Right renal cortex interstitium (tissue), 3 donors: ENCODE measurements around the gene SENP7. TPM values are rescaled to one million over a fixed set of nuclear protein-coding genes. Genes with fewer than 3 reads are reported as not detected.
"Not testable (repeated sequence)": the region's sequence is repeated elsewhere in the genome, so short reads cannot be mapped to it uniquely, and the experiment has no call there.

ENCODE experiments used
- DNase-seq, 3 donors: peaks; one replicate each; pipeline ENCODE4 v3.0.0-alpha.2; 2013; ENCODE audit warnings: low read depth in 3 of 3, low spot score in 2 of 3
- polyA plus RNA-seq, 3 donors: library from polyadenylated mRNA; unstranded; fragments of 120-200 nt; gene quantifications; one replicate each; pipeline ENCODE4 v1.2.1, GENCODE V29; 2013; ENCODE audit not compliant: insufficient read length in 3 of 3

SENP7 gene, protein sequence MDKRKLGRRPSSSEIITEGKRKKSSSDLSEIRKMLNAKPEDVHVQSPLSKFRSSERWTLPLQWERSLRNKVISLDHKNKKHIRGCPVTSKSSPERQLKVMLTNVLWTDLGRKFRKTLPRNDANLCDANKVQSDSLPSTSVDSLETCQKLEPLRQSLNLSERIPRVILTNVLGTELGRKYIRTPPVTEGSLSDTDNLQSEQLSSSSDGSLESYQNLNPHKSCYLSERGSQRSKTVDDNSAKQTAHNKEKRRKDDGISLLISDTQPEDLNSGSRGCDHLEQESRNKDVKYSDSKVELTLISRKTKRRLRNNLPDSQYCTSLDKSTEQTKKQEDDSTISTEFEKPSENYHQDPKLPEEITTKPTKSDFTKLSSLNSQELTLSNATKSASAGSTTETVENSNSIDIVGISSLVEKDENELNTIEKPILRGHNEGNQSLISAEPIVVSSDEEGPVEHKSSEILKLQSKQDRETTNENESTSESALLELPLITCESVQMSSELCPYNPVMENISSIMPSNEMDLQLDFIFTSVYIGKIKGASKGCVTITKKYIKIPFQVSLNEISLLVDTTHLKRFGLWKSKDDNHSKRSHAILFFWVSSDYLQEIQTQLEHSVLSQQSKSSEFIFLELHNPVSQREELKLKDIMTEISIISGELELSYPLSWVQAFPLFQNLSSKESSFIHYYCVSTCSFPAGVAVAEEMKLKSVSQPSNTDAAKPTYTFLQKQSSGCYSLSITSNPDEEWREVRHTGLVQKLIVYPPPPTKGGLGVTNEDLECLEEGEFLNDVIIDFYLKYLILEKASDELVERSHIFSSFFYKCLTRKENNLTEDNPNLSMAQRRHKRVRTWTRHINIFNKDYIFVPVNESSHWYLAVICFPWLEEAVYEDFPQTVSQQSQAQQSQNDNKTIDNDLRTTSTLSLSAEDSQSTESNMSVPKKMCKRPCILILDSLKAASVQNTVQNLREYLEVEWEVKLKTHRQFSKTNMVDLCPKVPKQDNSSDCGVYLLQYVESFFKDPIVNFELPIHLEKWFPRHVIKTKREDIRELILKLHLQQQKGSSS
- 10 to 100 TPM; 61.6 to 83.6 (median 79.8) TPM for polyA plus RNA-seq

DNA sequence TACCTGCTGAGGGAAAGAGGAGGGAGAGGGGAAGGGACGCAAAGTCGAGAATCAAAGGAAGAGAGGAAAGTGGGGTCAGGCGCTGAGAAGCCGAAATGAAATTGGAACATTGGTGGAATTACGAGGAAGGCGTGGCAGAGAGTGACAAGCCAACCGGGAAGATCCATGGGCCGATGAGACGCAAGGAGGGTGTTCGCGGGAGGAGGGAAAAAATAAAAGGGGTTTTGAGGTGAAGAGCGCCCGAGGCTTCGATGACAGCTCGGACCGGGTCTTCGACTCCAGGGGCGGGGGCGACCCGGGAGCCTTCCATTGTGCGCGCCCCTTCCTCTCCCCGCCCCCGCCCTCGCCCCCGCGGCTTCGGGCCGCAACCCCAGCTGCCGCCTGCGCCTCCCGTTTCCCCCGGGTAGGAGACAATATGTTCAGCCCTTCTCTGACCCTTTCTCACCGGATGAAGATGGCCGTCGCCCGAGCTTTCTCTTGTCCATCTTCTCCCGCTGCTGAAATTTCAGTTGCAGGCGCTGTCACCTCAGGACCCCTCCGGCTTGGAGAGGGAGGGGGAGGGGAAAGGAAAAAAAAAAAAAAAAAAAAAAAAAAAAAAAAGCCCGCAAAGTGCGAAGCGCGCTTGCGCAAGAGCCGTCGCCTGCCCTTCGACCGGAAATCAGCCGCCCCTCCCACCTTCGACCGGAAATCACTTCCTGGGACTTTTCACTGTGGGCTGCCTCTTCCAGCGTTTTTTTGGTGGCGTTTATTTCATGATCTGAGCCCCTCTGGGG lies at the start of gene SENP7:
Gene SENP7 (minus strand): TSS at position 567 of the 773 bp plus-strand sequence. CDS start 82 bp downstream, at position 485.
- DNase-seq, result peak; percentile 82 to 86 (median 84)

DNA sequence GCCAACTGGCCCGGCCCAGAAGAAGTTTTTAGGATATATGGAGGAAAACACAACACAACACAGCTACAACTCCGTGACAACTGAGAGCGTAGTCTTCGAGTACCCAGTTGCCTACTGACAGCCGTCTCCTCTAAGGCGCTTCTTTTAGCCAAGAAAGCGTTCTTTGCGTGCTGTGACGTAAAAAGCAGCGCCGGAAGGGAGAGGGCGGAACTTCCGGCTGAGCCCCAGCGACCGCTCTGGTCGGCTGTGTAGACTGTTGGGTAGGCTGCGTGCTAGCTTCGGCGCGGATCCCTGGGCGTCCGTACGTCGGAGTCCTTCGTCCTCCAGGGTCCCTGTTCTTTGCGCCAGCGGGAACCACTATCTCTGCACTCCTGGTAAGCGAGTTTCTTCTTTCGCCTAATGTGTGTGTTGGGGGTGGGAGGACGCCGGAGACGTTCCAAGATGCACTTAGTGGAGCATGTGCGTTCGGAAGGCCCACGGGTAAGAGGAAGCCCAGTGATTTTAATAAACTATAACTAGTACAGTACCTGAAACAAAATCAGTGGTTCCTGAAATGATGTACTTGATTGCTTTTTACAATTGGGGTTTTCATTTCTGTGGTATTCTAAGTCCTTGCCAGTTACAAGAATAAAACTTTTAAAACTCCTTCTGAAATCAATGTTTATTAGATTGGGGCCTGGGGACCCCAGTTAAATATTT lies 48.8 kb upstream of the SENP7 start, which contains the start of gene TRMT10C:
Gene TRMT10C (plus strand): TSS at position 239 of the 699 bp plus-strand sequence. CDS start 2,914 bp downstream, outside the sequence.
- peak; percentile 86 to 93 (median 91) for DNase-seq

DNA sequence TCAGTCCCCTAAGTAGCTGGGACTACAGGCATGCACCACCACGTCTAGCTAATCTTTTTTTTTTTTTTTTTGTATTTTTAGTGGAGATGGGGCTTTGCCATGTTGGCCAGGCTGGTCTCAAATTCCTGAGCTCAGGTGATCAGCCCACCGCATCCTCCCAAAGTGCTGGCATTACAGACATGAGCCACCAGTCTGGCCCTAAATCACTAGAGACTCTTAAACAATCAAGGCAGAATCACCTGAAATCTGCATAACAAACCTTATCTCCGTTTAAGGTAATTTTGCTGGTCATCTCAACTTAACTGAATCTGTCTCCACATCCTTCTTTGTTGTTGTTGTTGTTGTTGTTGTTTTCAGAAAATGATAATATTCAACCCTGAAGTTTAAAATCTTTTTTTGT lies 43.1 kb upstream of the SENP7 start:
- DNase-seq, result no peak

DNA sequence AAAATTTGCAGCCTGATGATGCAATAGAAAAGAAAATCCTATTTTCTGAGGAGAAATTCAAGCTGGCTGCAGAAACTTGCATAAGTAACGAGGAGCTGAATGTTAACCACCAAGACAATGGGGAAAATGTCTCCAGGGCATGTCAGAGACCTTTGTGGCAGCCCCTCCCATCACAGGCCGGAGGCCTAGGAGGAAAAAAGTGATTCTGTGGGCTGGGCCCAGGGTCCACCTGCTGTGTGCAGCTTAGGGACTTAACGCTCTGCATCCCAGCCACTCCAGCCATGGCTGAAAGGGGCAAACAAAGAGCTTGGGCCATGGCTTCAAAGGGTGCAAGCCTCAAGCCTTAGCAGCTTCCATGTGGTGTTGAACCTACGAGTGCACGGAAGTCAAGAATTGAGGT lies 40.4 kb upstream of the SENP7 start:
- not testable (repeated sequence) for DNase-seq

DNA sequence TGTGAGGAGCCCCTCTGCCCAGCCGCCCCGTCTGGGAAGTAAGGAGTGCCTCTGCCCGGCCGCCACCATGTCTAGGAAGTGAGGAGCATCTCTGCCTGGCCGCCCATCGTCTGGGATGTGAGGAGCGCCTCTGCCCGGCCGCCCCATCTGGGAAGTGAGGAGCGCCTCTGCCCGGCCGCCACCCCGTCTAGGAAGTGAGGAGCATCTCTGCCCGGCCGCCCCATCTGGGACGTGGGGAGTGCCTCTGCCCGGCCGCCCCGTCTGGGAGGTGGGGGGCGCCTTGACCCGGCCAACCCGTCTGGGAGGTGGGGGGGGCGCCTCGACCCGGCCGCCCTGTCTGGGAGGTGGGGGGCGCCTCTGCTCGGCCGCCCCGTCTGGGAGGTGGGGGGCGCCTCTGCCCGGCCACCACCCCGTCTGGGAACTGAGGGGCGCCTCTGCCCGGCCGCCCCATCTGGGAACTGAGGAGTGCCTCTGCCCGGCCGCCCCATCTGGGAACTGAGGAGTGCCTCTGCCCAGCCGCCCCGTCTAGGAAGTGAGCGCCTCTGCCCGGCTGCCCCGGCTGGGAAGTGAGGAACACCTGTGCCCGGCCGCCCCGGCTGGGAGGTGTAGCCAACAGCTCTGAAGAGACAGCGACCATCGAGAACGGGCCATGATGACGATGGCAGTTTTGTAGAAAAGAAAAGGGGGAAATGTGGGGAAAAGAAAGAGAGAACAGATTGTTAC lies 38.5 kb upstream of the SENP7 start:
- not testable (repeated sequence) for DNase-seq

DNA sequence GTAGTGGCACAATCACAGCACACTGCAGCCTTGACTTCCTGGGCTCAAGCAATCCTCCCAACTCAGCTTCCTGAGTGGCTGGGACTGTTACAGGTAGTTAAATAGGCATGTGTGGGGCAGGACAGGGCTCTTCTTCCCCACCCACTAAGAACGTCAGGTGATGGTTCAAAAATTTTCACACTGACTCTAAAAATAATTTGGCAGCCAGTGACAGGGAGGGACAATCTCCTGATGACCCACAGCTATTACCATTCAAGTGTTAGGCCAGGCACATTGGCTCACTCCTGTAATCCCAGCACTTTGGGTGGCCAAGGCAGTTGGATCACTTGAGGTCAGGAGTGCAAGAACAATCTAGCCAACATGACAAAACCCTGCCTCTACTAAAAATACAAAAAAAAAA lies 36.5 kb upstream of the SENP7 start:
- DNase-seq, result no peak

DNA sequence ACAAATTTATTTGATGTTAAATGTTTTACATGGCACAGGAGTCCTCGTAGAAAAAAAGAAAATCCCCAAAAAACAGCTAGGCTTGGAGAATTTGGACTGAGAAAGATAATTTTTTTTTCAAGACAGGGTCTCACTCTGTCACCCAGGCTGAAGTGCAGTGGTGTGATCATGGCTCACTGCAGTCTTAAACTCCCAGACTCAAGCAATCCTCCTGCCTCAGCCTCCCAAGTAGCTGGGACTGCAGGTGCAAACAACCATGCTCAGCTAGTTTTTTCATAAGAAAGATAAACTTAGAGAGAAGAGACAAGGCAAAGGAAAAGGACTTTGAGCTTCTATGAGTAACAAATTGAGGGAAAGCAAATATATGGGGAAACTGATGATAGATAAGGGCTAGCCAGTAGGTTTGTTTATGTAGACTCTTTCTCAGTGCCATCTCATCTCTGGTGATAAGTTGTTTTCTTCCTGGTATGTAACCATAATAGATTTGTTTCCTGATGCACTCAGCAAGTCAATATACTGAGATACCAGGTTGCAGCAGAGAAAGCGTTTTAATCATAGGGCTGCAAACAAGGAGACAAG lies 35.6 kb upstream of the SENP7 start:
- no peak for DNase-seq

DNA sequence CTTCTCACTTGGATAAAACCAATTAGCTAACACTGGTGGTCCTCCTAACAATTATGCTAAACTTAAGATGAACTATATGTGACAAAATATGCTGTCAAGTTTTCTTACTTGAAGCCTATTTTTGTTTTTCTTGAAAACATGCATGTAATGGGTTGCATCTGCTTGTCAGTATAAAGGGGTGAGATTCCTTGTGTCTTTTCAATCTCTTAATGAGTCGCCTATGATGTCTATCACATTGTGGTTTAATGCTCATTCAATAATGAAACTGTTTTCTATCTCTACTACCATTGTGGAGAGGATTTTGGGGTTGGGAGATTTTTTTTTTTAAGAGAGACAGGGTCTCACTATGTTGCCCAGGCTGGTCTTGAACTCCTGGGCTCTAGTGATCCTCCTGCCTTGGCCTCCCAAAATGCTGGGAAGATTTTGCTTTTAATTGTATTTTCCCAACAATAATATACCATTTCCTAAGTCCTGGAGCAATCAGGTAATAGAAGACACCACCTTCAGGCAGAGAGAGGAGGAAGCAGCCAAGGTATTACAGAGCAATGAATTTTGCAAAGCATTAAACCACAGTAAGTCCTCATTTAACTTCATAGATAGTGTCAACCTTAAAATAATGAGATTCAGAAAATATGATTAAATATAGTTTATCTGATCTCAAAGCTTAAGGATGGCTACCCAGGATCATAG lies 31.3 kb upstream of the SENP7 start:
- no peak for DNase-seq

DNA sequence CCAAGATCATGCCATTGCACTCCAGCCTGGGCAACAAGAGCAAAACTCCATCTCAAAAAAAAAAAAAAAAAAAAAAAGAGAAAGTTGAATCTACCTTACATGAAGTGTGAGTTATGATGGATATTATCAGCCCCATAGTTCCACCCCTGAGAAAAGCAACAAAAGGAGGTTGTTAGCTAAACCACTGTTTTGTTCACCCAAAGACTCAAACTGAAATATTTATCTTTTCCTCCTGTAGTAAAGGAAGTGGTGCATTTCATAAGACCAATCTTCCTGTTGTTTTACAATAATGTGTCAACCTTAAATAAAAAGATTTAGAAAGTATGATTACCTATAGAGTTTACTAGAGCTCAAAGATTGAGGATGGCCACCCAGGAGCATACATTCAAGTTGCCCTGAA lies 29.9 kb upstream of the SENP7 start:
- no peak for DNase-seq

DNA sequence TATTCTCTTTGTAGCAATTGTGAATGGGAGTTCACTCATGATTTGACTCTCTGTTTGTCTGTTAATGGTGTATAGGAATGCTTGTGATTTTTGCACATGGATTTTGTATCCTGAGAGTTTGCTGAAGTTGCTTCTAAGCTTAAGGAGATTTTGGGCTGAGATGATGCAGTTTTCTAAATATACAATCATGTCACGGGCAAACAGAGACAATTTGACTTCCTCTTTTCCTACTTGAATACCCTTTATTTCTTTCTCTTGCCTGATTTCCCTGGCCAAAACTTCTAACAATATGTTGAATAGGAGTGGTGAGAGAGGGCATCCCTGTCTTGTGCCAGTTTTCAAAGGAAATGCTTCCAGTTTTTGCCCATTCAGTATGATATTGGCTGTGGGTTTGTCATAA lies 23.9 kb upstream of the SENP7 start:
- DNase-seq, result not testable (repeated sequence)

DNA sequence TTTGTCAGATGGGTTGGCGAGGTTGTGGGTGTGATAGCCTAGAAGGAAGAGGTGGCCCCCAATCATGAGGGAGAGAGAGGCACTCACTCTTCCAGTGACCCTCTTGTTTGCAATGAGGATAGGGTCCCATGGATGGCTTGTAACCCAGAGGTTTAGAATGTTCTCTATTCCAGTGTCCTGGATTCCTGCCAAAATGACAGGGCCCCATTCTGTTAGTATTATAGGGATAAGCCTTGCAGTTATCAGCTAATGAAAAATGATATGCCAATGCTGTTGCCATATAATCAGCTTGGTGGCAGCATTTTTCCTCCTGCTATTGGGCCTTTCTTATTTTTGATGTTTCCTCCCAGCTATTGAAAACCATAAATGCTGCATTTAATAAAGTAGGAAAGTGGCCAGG lies 23.3 kb upstream of the SENP7 start:
- no peak for DNase-seq

DNA sequence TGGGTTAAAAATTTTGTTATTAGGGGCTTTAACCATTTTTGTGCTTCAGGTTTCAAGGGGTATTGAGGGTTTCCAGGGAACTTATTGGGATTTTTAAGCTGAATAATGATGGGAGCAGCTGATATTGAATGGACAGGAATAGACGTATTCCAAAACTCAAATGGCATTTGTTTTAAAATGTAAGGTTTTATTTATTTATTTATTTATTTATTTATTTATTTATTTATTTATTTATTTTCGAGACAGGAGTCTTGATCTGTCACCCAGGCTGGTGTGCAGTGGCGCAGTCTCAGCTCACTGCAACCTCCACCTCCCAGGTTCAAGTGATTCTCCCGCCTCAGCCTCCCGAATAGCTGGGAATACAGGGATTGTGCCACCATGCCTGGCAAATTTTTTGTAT lies 22.2 kb upstream of the SENP7 start:
- DNase-seq, result no peak

DNA sequence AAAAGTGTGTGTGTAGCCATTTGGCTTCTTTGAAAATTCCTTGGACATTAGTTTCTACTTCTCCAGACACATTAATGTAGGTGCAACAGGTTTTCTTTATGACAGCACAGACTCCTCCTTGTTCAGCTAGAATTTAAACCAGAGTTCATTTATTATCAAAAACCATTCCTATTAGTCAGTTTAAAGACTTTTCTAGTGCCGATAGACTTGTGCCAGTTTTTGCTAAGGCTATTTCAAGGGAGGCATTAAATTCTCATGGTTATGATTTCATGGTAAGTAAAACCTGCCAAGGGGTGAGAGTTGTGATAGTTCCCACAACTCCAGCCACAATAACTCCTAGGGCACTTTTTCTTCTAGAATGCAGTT lies 20.6 kb upstream of the SENP7 start:
- DNase-seq, result no peak

DNA sequence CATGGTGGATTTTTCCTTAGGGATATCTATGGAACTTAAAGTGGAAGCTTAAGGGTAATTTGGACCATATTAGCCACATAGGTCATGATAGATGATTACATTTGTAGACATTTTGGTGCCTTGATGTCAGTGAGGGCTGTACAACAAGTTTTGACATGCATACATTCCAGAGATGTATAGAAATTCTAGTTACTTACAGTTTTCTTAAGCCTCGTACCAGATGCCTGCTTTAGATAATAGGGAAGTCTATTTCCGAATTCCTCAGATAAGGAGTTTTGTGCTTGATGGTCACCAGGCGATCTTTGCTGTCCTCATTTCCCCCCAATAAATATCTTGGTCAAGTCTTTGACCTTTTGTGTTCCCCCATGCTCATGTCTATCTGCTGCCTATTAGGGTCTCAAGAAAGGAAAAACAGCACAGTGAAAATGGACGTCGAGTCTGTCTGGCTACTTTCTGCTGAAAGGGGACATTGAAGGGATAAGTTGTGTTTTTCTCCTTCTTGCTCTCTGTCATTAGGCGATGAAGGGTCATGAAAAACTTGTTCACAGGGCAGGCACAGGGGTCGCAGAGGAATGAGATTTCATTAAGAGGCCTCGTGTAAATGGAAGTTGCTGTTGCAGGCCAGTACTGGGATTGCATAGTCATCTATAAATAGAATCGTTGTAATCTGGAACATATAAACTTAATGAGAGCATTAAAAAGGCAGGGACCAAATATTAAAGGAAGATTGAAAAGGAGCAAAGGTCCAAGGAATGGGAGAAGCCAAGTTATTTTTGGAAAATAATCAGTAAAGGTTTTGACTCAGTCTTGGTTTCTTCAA lies 20.0 kb upstream of the SENP7 start:
- DNase-seq, result no peak

DNA sequence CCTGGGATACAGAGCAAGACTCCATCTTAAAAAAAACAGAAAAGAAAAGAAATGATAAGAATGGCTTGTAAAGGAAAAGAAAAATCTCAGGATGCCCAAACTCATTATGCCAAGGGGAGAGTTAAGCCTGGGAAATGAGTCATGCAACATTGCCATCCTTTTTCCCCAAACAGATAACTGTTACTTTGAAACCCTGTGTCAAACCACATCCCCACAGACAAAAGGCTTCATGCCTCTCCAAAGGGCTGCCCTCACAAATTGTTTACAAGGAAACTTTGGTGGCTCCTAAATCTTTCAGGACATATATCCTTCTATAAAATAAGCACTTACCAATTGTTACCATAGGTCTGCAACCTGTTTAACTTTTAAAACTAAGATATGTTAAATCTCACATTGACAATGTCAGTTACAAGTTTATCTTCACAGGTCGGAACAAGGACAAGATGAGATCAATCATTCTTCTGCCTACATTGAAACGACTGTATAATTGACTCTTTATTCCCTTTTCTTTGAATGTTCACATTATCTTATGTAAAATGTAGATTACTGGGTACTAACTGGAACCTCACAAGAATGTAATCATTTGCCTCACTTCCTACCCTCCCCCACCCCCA lies 18.6 kb upstream of the SENP7 start:
- no peak for DNase-seq

DNA sequence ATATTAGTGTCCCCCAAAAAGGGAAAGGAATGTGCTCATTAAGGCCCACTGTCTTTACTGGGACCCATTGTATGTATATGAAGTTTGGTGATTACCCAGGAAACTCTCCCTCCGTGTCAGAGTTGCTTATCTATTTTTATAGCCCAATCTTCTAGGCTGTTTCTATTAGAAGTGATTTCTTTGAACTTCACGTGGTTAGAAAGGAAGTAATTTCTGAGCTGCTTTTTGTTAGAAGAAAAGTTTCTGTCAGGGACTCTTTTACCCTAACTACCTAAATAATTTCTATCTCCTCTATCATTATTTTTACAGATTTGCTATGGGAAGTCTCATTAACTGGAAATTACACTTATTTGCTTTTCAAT lies 17.7 kb upstream of the SENP7 start:
- DNase-seq, result no peak
